Choroid plexus epithelial cell (primary cell): ENCODE measurements around the gene MBD3.

Experiments
- DNase-seq: peaks from one replicate; pipeline ENCODE4 v3.0.0-alpha.2; 2010; ENCODE audit warnings: low read depth
- H3K4me3 ChIP-seq: 2 replicates; pipeline ENCODE4 v1.5.1; 2011; ENCODE audit warnings: low read depth, mild to moderate bottlenecking, control low read depth, low read length, moderate library complexity
- TF ChIP-seq, protein P1 (sequence below): conservative IDR thresholded peaks from 2 replicates; pipeline ENCODE4 v1.5.1; 2011; ENCODE audit warnings: low read depth, mild to moderate bottlenecking, control low read depth, inconsistent platforms, low read length, moderate library complexity

The MBD3 gene

GRCh38 chr19:1626417-1627010 is 33.8 kb upstream of the MBD3 start:
- TF ChIP-seq, protein P1, sequence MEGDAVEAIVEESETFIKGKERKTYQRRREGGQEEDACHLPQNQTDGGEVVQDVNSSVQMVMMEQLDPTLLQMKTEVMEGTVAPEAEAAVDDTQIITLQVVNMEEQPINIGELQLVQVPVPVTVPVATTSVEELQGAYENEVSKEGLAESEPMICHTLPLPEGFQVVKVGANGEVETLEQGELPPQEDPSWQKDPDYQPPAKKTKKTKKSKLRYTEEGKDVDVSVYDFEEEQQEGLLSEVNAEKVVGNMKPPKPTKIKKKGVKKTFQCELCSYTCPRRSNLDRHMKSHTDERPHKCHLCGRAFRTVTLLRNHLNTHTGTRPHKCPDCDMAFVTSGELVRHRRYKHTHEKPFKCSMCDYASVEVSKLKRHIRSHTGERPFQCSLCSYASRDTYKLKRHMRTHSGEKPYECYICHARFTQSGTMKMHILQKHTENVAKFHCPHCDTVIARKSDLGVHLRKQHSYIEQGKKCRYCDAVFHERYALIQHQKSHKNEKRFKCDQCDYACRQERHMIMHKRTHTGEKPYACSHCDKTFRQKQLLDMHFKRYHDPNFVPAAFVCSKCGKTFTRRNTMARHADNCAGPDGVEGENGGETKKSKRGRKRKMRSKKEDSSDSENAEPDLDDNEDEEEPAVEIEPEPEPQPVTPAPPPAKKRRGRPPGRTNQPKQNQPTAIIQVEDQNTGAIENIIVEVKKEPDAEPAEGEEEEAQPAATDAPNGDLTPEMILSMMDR, result no peak
- no peak for DNase-seq
- no peak overlapping the region for H3K4me3 ChIP-seq

GRCh38 chr19:1624458-1624857 is 31.8 kb upstream of the MBD3 start:
- TF ChIP-seq, protein P1, result peak; percentile 89
- H3K4me3 ChIP-seq, result no peak overlapping the region
- DNase-seq, result peak; percentile 70

- no peak for DNase-seq
Measured at GRCh38 chr19:1622541-1622940, 29.9 kb upstream of the MBD3 start.

GRCh38 chr19:1622007-1622406 is 29.3 kb upstream of the MBD3 start:
- H3K4me3 ChIP-seq, result no peak overlapping the region
- no peak for DNase-seq

More at GRCh38 chr19:1622541-1622940, 29.9 kb upstream of the MBD3 start:
- no peak overlapping the region for H3K4me3 ChIP-seq
- TF ChIP-seq, protein P1, result no peak

DNA sequence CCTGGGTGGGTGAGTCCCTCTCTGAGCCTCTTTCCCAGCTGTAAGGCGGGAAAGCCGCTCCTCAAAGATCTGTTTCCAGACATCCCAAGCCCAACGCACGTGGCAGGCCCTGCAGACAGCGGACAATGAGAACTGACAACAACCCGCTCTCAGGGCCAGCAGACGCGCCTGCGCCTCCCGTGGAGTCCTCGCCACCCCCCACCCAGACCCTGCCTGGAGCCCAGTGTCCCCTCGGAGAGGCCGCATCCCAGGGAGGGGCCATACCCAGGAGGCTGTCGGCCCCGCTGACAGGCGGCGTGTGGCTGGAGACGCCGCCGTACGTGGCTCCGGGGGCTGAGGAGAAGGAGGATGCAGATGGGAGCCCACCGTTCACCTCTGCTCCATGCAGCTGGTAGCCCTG is 28.9 kb upstream of the MBD3 start:
- TF ChIP-seq, protein P1, result no peak
- DNase-seq, result no peak
- H3K4me3 ChIP-seq, result no peak overlapping the region

More at GRCh38 chr19:1622007-1622406, 29.3 kb upstream of the MBD3 start:
- TF ChIP-seq, protein P1, result no peak

GRCh38 chr19:1621021-1621420 is 28.4 kb upstream of the MBD3 start:
- TF ChIP-seq, protein P1, result no peak
- no peak for DNase-seq

GRCh38 chr19:1620502-1620901 is 27.8 kb upstream of the MBD3 start:
- H3K4me3 ChIP-seq, result no peak overlapping the region
- TF ChIP-seq, protein P1, result no peak
- no peak for DNase-seq

More at GRCh38 chr19:1621021-1621420, 28.4 kb upstream of the MBD3 start:
- no peak overlapping the region for H3K4me3 ChIP-seq
